NCI-H69 (cell line): ENCODE data around the gene NR5A2.
"Not testable (repeated sequence)": the region's sequence is repeated elsewhere in the genome, so short reads cannot be mapped to it uniquely, and the experiment has no call there.

Experiments used
- DNase-seq: peaks from one replicate; lab custom pipeline; 2025; lab: John Stamatoyannopoulos, UW

NR5A2 gene

DNA sequence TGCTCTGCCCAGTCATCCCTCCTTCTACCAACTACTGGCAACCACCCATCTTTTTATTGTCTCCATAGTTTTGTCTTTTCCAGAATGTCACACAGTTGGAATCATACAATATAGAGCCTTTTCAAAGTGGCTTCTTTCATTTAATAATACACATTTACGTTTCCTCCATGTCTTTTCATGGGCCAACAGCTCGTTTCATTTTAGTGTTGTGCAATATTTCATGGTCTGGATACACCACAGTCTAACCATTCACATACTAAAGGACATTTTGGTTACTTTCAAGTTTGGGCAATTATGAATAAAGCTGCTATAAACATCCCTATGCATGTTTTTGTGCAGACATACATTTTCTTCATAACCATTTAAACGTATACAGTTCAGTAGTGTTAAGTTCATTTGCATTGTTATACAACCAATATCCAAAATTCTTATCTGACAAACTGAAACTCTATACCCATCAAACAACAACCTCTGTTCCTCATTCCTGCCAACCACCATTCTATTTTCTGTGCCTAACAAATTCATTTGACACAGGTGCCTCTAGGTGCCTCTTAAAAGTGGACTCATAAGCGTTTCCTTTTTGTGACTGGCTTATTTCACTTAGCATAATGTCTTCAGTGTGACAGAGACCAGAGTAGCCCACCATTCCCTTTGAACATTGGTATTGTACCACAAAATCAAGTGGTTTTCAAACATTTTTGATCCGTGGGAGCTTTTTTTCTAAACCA is 138.1 kb downstream of the NR5A2 start:
- DNase-seq, result no peak

DNA sequence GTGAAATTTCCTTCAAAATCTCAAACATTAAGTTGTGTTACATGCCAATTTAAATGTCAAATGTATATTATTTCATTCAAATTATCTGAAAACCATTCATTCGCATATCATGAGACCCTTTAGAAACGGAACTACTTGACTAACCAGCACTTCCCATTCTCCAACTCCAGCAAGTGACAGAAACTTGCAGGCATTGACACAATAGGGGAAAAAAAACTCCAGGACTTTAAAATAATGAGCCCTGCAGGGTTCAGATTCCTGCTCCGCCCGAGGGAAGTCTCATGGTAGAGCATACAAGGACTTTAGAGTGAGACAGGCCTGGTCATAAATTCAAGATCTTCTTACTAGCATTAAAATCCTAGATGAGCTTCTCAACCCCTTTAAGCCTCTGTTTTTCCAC is 138.9 kb downstream of the NR5A2 start:
- DNase-seq, result no peak

DNA sequence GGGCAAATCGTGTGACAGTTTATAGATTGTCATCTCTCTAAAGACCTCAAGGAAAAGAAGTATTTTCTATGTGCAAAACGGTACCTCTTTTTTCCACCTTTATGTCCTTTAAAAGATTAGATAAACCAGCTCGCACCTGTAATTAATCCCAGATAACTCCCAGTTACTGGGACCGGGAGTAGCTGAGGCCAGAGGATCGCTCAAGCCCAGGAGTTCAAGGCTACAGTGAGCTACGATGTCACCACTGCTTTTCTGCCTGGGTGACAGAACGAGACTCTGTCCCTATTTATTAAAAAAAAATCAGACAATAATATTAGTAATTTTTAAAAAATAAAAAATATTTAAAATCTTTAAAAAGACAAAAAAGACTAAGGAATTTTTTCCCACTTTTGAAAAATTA is 141.4 kb downstream of the NR5A2 start:
- no peak for DNase-seq

DNA sequence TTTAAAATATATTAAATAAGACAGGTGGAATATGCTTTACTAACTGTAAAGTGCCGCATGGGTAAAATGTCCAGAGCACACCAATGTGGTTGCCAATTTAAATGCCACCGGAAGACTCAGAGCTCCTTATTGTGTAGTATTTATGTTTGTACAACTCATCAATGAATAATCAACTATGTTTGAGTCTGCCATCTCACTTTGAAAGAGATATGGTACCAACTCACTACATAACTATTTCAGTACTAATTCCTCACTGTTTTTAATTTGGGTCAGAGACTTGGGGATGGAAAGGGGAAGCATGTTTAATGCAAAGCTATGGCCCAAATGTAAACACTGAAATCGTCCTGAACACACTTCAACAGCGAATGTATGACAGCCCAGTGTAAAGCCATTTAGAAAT is 144.8 kb downstream of the NR5A2 start:
- no peak for DNase-seq

DNA sequence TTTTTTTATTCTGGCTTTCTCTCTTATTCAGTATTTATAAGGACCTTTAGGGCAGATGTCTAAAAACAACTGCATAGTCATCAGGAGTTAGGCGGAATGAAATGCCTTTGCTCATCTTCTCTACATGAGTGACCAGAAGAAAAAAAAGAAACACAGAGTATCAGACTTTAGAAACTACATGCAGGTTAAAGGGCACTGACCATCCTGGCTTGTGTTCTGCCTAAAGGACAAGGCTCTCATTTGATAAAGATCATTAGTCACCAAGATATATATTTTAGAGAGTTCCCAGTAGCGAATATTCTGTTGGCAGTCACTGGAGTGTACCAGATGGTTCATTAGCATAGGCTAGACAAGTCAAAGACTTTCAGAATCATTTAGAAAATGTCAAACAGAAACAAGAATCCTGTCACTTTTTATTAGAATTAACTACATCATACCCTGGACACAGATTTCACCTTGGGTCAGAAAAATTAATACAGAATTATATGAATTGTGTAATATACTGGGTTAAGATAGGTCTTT is 145.6 kb downstream of the NR5A2 start:
- DNase-seq, result no peak

DNA sequence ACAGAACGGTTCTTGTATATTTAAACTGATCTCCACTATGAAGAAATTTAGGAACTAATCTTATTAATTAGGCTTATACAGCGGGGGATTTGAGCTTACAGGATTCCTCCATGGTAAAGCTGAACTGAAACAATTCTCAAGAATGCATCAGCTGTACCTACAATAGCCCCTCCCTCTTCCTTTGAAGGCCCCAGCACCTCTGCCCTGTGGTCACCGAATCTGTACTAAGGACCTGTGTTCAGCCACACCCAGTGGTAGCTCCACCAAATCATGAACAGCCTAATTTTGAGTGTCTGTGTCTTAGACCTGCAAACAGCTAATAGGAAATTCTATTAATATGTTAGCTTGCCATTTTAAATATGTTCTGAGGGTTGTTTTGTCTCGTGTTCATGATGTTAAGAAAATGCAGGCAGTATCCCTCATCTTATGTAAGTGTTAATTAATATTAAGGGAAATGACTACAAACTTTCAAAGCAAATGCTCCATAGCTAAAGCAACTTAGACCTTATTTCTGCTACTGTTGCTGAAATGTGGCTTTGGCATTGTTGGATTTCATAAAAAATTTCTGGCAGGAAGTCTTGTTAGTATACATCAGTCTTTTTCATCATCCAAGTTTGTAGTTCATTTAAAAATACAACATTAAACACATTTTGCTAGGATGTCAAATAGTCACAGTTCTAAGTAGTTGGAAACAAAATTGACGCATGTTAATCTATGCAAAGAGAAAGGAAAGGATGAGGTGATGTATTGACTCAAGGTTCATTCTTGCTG is 147.2 kb downstream of the NR5A2 start:
- no peak for DNase-seq

DNA sequence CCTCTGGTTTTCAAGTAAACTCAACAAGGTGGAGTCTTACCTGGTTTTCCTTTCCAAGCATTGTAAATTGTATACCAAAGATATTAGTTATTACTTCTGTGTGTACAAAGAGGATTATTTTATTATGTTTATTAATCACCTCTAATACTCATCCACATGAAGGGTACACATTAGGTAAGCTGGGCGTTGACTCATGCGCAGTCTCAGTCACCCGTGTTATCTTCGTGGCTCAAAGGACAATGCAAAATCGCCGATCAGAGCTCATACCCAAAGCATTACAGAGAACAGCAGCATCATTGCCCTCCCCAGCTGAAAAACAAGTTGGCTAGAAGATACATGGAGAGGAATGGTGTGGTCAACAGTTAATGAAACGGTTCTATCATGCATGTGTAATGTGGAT is 148.7 kb downstream of the NR5A2 start:
- DNase-seq, result no peak

DNA sequence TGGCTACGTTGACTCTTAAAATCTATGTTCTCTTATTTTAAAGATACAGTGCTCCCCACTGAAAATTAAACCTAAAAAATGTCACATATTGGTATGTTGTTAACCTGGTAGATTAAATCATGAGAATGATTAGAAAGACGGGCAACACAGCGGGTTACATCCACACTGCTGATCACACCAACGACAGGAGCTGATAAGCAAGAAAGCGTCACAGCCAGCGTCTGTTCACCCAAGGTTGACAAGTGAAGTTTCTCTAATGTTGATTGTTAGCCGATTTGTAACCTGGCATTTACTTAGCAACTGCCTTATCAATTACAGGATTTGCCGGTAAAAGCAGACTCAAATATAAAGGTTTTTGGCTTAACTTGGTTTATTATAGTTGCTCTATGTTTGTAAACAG is 149.3 kb downstream of the NR5A2 start:
- DNase-seq, result no peak

DNA sequence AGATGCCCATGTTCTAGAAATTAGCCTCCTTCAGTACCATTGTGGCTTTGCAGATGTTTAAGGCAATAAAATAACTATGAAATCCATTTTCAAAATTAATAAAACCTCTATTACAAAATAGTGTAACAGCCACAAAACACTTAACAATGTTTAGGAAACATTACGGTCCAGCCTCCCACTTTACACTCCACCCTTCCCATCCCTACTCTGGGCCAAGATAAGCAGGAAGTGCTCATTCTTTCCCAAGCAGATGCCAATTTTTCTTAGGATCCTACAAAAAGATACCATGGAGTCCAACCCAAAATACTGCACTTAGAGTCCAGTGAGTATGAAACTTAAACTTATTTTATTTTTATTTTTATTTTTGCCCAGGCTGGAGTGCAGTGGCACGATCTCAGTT is 150.8 kb downstream of the NR5A2 start:
- no peak for DNase-seq

DNA sequence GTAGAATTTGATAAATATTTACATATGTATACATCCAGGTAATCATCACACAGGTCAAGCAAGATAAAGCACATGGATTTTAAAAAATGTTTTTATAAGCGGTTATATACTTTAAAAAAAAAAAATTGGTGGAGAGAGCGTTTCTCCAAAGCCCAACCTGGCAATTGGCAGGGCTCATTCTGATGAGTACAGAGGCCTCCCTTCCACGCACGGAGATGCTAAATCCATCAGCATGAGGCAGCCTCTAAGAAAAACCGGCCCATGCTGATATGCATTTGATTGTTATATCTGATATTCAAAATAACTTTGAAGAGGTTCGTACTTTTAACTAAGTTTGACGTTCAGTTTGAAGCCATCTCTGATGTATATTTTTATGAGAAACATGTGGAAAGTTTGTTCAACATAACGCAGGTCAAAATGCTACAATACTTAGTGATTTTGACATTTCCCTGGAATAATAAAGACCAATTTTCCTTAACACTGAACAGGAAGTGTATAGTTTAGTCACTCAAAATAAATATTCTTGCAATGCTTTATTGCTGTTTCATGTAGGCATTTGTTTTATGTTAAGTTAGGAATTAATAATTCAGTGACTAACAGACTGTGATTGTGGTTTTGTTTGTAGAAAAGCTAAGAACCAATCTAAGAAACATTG is 151.7 kb downstream of the NR5A2 start:
- no peak for DNase-seq

DNA sequence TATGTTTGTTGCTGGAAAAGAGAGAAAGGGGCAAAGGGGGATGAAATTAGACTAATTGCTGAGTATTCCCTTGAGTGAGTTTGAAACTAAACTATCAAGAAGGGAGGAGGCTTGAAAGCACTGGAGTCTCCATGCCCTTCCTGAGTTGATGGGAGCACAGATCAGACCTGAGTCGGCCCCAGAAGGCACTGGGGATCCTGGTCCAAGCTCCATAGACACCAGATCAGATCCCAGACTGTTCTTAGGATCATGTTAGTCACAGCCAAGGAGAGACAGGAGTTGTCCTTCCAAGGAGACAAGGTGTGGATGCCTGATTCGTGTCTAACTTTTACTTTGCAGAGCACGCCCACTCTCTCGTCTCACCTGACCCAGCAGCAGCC is 152.3 kb downstream of the NR5A2 start:
- peak; percentile 15 for DNase-seq

DNA sequence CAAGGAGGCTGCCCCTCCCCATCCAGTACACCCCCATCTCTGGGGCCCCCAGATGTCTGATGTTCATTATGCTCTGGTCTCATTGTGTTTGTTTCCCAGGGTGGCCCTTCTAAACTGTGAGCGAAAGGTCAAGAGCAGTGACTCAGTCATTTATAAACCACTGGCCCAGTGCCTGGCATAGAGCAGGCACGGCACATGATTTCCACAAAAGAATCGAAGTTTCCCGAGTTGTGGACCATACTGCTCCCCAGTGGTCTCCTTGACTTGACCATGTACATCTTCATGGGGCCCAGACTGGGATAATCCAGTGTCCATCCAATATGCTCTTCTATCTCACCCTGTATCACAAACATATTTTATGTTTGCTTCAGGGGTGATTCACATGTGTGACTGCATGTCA is 153.3 kb downstream of the NR5A2 start:
- DNase-seq, result no peak

DNA sequence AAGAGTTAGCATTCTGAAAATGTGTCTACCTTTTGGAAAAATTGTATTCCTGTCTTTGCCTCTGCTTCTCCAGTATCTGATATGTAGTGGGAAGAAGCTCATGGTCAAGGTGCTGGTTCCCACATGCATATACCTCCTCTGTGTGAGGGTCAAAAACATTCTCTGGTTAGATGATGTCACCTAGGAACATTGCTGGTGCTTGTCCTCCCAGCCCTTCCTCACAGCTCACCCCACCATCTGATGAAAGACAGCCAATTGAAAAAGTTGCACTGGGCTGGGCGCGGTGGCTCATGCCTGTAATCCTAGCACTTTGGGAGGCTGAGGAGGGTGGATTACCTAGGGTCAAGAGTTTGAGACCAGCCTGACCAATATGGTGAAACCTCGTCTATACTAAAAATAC is 154.4 kb downstream of the NR5A2 start:
- DNase-seq, result no peak

DNA sequence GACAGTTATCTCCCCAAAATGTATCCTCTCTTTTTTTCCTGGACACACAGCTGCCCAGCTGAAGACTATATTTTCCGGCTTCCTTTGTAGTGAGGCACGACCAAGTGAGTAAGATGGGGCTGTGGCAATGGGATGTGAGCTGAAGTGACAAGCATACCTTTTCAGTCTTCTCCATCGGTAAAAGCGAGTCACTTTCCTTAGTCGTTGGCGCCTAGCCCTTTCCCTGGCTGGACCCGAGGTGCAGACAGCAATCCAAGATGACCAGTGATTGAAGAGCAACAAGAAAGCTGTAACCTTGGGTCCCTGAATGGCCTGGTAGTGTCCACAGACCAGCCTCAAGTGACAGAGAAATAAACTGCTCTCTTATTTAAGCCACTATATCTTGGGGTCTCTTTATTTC is 155.2 kb downstream of the NR5A2 start:
- no peak for DNase-seq

DNA sequence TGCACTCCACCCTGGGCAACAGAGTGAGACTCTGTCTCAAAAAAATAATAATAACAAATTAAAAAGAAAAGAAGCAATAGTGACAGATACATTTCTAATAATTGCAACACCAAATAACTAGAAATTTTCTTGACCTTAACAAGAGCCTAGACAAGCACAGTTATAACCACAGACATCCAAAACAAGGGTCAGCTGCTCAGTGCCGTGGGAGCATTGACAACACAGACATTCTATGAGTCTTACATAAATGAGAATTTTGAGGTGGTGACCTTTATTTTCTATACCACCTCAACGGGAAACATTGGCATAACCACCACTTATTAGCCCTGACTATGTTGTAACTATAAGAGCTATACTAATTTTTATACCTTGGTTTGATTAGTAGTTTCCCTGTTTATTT is 156.1 kb downstream of the NR5A2 start:
- DNase-seq, result no peak

DNA sequence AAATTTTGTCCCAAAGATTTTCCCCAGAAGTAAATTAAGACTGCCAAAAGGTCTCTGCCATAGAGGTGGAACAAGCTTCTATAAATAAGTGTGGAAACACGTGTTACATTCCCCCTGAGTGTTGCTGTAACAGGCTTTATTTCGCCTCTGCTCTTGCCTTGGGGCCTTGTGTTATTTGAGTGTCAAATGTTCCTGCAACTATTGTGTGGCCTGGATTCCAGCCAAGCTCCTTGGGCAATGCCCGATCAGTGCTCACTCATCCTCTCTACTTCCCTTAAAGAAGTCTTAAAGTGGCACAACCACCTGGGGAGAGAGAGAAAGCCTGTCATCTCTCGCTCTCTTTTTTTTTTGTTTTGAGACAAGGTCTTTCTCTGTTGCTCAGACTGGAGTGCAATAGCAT is 156.7 kb downstream of the NR5A2 start:
- DNase-seq, result peak; percentile 98

DNA sequence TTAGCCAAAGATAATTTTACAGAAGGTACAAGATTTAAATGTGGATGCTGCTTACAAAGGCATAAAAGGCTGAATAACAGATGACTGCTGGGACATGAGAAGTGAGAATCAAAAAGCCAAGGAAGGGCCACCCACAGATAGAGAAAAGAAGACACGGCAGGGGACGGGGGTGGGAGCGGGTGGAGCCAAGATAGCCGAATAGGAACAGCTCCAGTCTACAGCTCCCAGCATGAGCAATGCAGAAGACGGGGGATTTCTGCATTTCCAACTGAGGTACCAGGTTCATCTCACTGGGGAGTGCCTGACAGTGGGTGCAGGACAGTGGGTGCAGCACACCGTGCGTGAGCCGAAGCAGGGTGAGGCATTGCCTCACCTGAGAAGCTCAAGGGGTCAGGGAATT is 157.7 kb downstream of the NR5A2 start:
- DNase-seq, result not testable (repeated sequence)

DNA sequence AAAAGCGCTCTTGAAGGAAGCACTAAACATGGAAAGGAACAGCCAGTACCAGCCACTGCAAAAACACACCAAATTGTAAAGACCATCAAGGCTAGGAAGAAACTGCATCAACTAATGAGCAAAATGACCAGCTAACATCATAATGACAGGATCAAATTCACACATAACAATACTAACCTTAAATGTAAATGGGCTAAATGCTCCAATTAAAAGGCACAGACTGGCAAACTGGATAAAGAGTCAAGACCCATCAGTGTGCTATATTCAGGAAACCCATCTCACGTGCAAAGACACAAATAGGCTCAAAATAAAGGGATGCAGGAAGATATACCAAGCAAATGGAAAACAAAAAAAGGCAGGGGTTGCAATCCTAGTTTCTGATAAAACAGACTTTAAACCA is 159.8 kb downstream of the NR5A2 start:
- not testable (repeated sequence) for DNase-seq

DNA sequence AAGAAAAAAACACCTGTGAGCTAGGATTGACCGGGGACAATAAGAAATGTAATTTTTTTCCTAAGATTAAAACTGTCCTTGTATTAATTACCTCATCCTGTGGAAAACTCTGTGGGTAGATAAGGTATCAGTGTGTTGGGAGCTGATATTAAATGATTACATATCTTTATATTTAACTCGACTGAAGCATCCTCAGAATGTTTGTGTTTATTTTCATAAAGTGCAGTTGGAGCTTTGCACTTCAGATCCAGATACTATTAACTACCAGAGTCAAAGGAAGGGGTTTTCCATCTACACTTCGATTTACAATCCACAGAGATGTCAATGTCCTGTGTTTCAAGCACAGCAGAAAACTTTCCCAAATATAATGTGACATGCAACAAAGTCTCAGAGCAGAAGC is 164.5 kb downstream of the NR5A2 start:
- DNase-seq, result no peak

DNA sequence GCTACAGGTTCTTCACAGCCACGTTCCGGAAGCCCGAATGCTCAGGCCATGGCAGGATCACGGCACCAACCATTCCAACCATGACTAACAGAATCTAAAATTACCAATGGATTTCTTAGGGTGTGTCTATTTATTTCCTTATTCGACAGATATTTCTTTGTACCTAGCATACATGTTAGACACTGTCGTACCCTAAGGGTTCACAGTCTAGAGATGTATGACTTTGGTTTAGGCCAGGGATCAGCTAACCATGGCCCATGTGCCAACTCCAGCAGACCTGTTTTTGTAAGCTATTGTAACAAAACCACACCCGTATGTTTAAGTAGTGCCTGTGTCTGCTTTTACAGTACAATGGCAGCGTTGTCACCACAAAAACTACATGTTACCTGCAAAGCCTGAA is 167.0 kb downstream of the NR5A2 start:
- DNase-seq, result peak; percentile 10

DNA sequence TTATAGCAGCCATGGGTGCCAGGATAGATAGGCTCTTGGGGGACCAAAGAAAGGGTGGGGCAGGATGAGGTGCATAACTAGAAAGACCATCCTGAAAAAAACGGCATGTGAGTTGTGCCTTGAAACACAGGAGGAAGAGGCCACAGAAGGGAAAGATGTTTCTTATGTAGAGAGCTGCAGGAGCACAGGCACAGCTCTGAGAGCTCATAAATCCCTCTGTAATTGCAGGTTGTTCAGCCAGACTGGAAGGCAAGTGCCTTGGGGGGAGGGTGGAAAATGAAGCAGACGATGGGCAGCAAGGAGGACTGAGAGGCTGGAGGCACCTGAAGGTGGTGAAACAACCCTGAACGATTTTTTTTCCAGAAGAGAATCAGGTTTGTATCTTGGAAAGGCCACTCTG is 170.7 kb downstream of the NR5A2 start:
- DNase-seq, result peak; percentile 94

DNA sequence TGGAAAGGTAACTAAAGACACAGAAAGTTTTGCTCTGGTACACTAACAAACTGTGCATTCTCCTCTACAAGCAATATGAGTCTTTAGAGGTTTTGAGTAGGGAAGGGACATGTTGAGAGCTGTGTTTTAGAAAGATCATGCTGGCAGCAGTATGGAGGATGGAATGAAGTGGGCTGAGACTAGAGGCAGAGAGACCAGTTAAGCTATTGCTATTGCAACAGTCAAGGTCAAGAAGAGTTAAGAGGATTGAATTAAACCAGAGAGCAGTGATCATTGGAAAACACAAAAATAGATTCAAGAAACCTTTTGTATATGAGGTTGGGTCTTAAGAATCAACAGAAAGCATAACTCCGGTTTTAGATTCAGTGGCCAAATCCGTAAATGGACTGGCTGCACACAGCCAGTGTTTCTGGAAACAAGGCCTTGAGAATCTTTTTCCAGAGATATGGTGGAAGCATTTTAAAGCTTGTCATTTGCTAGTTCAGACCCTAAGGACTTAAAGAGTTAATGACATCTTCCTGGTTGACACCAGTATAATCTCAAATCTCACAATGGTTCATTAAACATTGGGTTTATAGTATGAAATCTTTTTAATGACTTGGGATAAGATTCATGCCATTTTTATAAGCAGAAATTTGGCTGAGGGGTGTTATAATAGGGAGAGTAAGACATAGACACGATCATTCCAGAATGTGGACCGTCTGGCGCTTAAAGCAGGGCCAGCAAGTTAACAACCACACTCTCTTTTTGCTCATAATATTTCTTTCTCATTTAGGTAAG is 177.9 kb downstream of the NR5A2 start:
- DNase-seq, result no peak
